Tibial artery (tissue), 4 donors: ENCODE results near the gene TTYH1.

Experiments used
- DNase-seq, 2 donors: peaks; one replicate each; pipeline ENCODE4 v3.0.0-alpha.2; 2019
- H3K27ac ChIP-seq, 2 donors: fragments of 200-600 bp; sonication (generic) in 1 of 2; 1 replicate in 1 of 2; 2 replicates in 1 of 2; pipeline ENCODE4 v1.5.1; 2018 to 2019; ENCODE audit warnings: mild to moderate bottlenecking in 1 of 2
- H3K27me3 ChIP-seq, 2 donors: fragments of 200-600 bp; sonication (generic) in 1 of 2; one replicate each; pipeline versions ENCODE4 v1.5.1 to v1.6.0; 2016 to 2019
- H3K36me3 ChIP-seq, 3 donors: fragments of 200-600 bp; sonication (generic) in 2 of 3; one replicate each; pipeline ENCODE4 v1.5.1; 2016 to 2019; ENCODE audit warnings: mild to moderate bottlenecking in 2 of 3
- H3K4me1 ChIP-seq, 4 donors: fragments of 200-600 bp; sonication (generic) in 2 of 4; 1 replicate in 3 of 4; 2 replicates in 1 of 4; pipeline ENCODE4 v1.5.1; 2016 to 2019
- H3K4me3 ChIP-seq, 2 donors: fragments of 200-600 bp; sonication (generic) in 1 of 2; 1 replicate in 1 of 2; 2 replicates in 1 of 2; pipeline ENCODE4 v1.5.1; 2018 to 2019; ENCODE audit warnings: mild to moderate bottlenecking in 2 of 2
- H3K9me3 ChIP-seq, 3 donors: fragments of 200-600 bp; sonication (generic) in 1 of 3; one replicate each; pipeline ENCODE4 v1.5.1; 2016 to 2019
- CTCF ChIP-seq, 2 experiments: fragments of 200-600 bp in 1 of 2; fragments of 450-650 bp in 1 of 2; IDR thresholded peaks; one replicate each; pipeline ENCODE4 v1.5.1; 2017 to 2019; ENCODE audit warnings: antibody characterized with exemption in 2 of 2, mild to moderate bottlenecking in 1 of 2, moderate library complexity in 1 of 2
- intact Hi-C: fragments of 100-400 bp; cut with DNase I; formaldehyde crosslinking; loops from one replicate; pipeline ENCODE4 v1.15.0; 2023; ENCODE audit warnings: low total_unique reads

The TTYH1 gene

DNA sequence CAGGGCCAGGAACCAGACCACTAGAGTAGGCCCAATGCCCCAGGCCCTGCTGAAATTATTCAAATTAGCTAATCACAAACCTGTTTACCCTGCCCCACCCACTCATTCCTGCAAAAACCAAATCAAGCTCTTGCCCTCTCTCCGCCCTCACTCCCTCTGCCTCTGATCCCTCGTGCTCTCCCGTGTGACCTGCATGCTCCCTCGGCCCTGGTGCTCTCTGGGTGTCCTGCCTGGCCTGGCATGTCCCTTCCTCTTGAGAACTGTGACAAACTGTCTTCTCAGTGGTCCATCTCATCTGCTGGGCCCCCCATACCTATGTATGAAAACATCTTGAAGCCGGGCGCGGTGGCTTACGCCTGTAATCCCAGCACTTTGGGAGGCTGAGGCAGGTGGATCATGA lies 12.2 kb upstream of the TTYH1 start:
- H3K9me3 ChIP-seq, result no peaks in the 10 kb centered on the region
- no peak for TF ChIP-seq CTCF (IDR thresholded peaks at IDR 0.05)
- H3K36me3 ChIP-seq, result no peaks in the 10 kb centered on the region
- intact Hi-C loops, result no loop called here
- H3K4me3 ChIP-seq, result no peak overlapping the region
- DNase-seq, result no peak
- no peaks in the 10 kb centered on the region for H3K4me1 ChIP-seq
- peaks cover 0 to 10% of the 10 kb centered on the region in 2 donors for H3K27me3 ChIP-seq
- H3K27ac ChIP-seq, result no peak overlapping the region

GRCh38 chr19:54405628-54406027 lies 9.6 kb upstream of the TTYH1 start:
- no peaks in the 10 kb centered on the region for H3K9me3 ChIP-seq
- no peak for DNase-seq
- no peak overlapping the region for H3K4me3 ChIP-seq
- intact Hi-C loops, result no loop called here
- TF ChIP-seq CTCF (IDR thresholded peaks at IDR 0.05), result no peak
- H3K4me1 ChIP-seq, result no peaks in the 10 kb centered on the region
- H3K27ac ChIP-seq, result no peak overlapping the region
- no peaks in the 10 kb centered on the region for H3K36me3 ChIP-seq
- peaks cover 0 to 13% of the 10 kb centered on the region in 2 donors for H3K27me3 ChIP-seq

DNA sequence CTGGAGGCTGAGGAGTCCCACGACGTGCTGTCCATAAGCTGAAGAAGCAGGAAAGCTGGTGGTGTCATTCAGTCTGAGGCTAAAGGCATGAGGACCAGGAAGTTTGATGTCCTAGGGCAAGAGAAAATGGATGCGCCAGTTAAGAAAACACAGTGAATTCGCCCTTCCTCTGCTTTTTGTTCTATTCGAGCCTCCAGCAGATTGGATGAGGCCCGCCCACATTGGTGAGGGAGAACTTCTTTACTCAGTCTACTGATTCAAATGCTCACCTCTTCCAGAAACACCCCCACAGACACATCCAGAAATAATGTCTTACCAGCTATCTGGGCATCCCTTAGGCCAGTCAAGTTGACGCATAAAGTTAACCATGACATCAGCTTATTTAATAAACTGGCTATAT lies 7.5 kb upstream of the TTYH1 start:
- no peak overlapping the region for H3K27ac ChIP-seq
- H3K27me3 ChIP-seq, result peaks cover 0 to 25% of the 10 kb centered on the region in 2 donors
- no peaks in the 10 kb centered on the region for H3K4me1 ChIP-seq
- intact Hi-C loops, result no loop called here
- no peaks in the 10 kb centered on the region for H3K36me3 ChIP-seq
- H3K4me3 ChIP-seq, result no peak overlapping the region
- TF ChIP-seq CTCF (IDR thresholded peaks at IDR 0.05), result no peak
- H3K9me3 ChIP-seq, result no peaks in the 10 kb centered on the region
- no peak for DNase-seq

- no peak overlapping the region for H3K27ac ChIP-seq
- H3K36me3 ChIP-seq, result no peaks in the 10 kb centered on the region
- no peak for TF ChIP-seq CTCF (IDR thresholded peaks at IDR 0.05)
- H3K4me3 ChIP-seq, result no peak overlapping the region
- no peaks in the 10 kb centered on the region for H3K9me3 ChIP-seq
- DNase-seq, result no peak
- no peaks in the 10 kb centered on the region for H3K4me1 ChIP-seq
- peaks cover 0 to 25% of the 10 kb centered on the region in 2 donors for H3K27me3 ChIP-seq
- intact Hi-C loops, result no loop called here
Measured at GRCh38 chr19:54408456-54409026, 6.7 kb upstream of the TTYH1 start.

DNA sequence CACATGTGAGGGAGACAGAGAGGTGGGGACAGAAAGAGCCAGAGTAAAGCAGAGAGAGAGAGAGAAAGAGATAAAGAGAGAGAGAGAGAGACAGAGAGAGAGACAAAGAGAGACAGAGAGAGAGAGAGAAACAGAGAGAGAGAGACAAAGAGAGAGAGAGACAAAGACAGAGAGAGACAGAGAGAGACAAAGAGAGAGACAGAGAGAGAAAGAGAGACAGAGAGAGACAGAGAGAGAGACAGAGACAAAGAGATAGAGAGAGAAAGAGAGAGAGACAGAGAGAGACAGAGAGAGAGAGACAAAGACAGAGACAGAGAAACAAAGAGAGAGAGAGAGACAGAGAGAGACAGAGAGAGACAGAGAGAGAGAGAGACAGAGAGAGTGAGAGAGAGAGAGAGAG lies 4.2 kb upstream of the TTYH1 start:
- H3K9me3 ChIP-seq, result no peaks in the 10 kb centered on the region
- peaks cover 0 to 7% (median 0%) of the 10 kb centered on the region in 4 donors for H3K4me1 ChIP-seq
- intact Hi-C loops, result no loop called here
- no peaks in the 10 kb centered on the region for H3K36me3 ChIP-seq
- TF ChIP-seq CTCF (IDR thresholded peaks at IDR 0.05), result no peak
- no peak for DNase-seq
- H3K4me3 ChIP-seq, result no peak overlapping the region
- no peak overlapping the region for H3K27ac ChIP-seq
- H3K27me3 ChIP-seq, result peaks cover 0 to 45% of the 10 kb centered on the region in 2 donors

DNA sequence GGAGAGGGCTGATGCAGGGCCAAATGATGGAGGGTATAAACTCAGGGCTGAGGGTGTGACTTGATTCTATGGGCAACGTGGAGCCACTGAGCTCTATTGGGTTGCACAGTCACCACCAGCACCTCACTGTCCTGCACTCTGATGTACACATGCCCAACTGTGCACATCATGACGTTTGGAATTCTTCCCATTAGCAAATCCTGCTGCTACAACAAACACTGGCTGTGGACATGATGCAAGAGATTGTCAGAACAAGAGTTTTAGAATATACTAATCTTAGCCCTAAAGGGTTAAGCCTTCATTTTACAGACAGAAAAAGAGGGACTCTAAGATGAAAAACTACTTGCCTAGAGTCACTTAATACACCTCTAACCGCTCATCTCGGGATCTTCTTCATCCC lies 2.4 kb upstream of the TTYH1 start:
- H3K9me3 ChIP-seq, result no peaks in the 10 kb centered on the region
- H3K36me3 ChIP-seq, result no peaks in the 10 kb centered on the region
- peaks cover 0 to 13% (median 0%) of the 10 kb centered on the region in 4 donors for H3K4me1 ChIP-seq
- no peak for TF ChIP-seq CTCF (IDR thresholded peaks at IDR 0.05)
- no peak for DNase-seq
- H3K27ac ChIP-seq, result no peak overlapping the region
- intact Hi-C loops, result no loop called here
- peaks cover 0 to 60% of the 10 kb centered on the region in 2 donors for H3K27me3 ChIP-seq
- H3K4me3 ChIP-seq, result no peak overlapping the region
